ENCODE data around the gene TBXAS1. TPM values are rescaled to one million over a fixed set of nuclear protein-coding genes. Genes with fewer than 3 reads are reported as not detected.

Gene TBXAS1
- total RNA-seq, 2 donors from 2014 or later, result 19.3 to 44.1 TPM

DNA sequence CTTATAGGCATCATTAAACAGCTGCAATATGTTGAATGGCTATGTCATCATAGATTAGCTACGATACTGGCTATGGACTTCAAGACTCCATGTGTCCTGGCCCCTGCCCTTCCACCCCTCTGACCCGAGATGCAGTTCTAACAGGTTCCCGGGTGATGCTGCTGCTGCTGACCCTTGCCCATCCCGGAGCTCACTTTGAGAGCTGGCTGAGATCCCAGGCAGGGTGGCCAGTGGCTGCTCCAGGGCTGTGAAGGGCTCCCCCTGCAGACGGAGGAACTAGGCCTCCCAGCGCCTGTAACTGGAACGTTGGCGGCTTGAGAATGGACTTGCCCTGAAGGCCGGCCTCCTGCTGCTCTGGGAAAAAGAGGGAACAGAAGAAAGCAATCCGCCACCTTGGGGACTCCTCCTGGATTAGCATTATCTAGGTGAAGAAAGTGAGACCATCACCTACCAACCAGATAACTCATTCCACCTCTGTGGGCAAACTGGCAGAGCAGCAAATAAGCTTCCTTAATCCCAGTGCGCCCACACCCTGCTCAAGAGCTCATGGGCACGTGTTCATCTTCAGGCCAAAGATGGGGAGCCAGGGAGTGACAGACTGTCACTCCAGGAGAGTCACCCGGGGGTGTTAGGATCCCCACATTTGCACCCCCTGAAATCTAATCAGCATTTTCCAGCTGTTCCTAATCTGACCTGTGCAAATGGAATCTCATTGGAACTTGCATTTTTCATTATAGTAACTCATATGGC, 176.9 kb downstream of the TBXAS1 start:
- Histone ChIP-seq H3K4me1 (replicated peaks) (no peaks in the 10 kb centered on the region), H3K36me3 (no peaks in the 10 kb centered on the region), H3K4me3 (no peak overlapping the region), H3K27ac (no peak overlapping the region), H3K9me3 (no peaks in the 10 kb centered on the region), H3K27me3 (replicated peaks; ENCODE audit: insufficient read depth) (no peaks in the 10 kb centered on the region)
- no peak for DNase-seq (ENCODE audit: low spot score)
- intact Hi-C loops (cut with DNase I), result loop anchor here (10.0 kb wide), 1 partner anchor 319 kb away; no protein-coding TSS in a partner anchor
- WGBS, result 62% methylated on average over 13 of the region's 13 CpGs
- no peak for TF ChIP-seq POLR2A (IDR thresholded peaks at IDR 0.05)
- TF ChIP-seq POLR2AphosphoS5 (IDR thresholded peaks at IDR 0.05), result no peak
- TF ChIP-seq, protein P1, sequence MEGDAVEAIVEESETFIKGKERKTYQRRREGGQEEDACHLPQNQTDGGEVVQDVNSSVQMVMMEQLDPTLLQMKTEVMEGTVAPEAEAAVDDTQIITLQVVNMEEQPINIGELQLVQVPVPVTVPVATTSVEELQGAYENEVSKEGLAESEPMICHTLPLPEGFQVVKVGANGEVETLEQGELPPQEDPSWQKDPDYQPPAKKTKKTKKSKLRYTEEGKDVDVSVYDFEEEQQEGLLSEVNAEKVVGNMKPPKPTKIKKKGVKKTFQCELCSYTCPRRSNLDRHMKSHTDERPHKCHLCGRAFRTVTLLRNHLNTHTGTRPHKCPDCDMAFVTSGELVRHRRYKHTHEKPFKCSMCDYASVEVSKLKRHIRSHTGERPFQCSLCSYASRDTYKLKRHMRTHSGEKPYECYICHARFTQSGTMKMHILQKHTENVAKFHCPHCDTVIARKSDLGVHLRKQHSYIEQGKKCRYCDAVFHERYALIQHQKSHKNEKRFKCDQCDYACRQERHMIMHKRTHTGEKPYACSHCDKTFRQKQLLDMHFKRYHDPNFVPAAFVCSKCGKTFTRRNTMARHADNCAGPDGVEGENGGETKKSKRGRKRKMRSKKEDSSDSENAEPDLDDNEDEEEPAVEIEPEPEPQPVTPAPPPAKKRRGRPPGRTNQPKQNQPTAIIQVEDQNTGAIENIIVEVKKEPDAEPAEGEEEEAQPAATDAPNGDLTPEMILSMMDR (IDR thresholded peaks at IDR 0.05), result no peak

DNA sequence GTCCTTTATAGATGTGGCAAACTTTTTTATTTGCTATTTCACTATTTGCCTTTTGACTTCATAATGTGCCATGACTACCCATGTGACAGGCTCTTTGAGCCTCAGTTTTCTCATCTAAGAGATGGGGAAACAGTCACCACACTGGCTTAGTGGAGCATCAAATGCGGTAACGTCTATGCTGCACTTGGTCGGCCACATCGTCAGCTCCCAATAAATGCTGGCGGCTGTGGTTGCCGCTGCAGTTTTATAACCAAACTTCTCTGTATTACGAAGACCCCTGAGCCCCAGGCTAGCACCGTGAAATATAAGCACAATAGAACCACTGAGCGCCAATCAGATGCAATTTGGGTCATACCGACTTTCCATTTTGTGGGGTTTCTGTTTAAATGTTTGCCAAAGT, 177.5 kb downstream of the TBXAS1 start:
- no peak for DNase-seq (ENCODE audit: low spot score)
- TF ChIP-seq, protein P1 (IDR thresholded peaks at IDR 0.05), result no peak
- no peak for TF ChIP-seq POLR2AphosphoS5 (IDR thresholded peaks at IDR 0.05)
- TF ChIP-seq POLR2A (IDR thresholded peaks at IDR 0.05), result no peak
- H3K4me1 ChIP-seq (replicated peaks), result no peaks in the 10 kb centered on the region
- 94% methylated on average over 10 of the region's 10 CpGs for WGBS
- intact Hi-C loops (cut with DNase I), result loop anchor here (10.0 kb wide), 1 partner anchor 318 kb away; no protein-coding TSS in a partner anchor
- no peak overlapping the region for H3K27ac ChIP-seq
- H3K27me3 ChIP-seq (replicated peaks; ENCODE audit: insufficient read depth), result no peaks in the 10 kb centered on the region
- H3K9me3 ChIP-seq, result no peaks in the 10 kb centered on the region
- no peaks in the 10 kb centered on the region for H3K36me3 ChIP-seq
- no peak overlapping the region for H3K4me3 ChIP-seq

DNA sequence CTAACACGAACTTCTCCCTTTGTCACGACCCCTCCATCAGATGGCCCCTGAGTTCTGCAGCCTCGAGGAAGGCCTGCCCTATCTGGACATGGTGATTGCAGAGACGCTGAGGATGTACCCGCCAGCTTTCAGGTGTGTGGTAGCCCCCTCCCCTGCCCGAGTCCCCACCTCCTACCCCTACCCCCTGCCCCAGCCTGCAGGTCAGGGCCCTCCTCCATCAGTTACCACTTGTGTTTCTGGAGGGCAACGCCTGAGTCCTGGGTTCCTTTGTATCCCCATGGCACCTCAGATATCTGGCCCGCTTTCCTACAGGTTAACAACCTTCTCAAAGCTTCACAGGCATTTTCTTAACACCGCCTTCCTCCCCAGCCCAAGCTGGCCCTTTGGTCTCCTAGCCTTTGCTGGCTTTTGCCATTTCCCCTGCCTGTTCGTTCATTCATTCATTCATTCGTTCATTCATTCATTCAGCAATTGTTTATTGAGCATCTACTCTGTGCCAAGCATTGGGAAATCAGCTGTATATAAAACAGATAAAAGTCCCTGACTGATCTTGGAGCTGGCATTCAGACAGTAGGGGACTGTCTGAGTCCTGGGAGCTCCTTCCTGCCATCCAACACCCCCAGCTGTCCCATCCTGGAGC, 178.1 kb downstream of the TBXAS1 start:
- Histone ChIP-seq H3K4me1 (replicated peaks) (no peaks in the 10 kb centered on the region), H3K27me3 (replicated peaks; ENCODE audit: insufficient read depth) (no peaks in the 10 kb centered on the region), H3K4me3 (no peak overlapping the region), H3K27ac (no peak overlapping the region), H3K36me3 (no peaks in the 10 kb centered on the region), H3K9me3 (no peaks in the 10 kb centered on the region)
- TF ChIP-seq, protein P1 (IDR thresholded peaks at IDR 0.05), result no peak
- TF ChIP-seq POLR2A (IDR thresholded peaks at IDR 0.05), result no peak
- TF ChIP-seq POLR2AphosphoS5 (IDR thresholded peaks at IDR 0.05), result no peak
- 94% methylated on average over 11 of the region's 11 CpGs for WGBS
- no peak for DNase-seq (ENCODE audit: low spot score)
- intact Hi-C loops (cut with DNase I), result loop anchor here (10.0 kb wide), 1 partner anchor 318 kb away; no protein-coding TSS in a partner anchor

DNA sequence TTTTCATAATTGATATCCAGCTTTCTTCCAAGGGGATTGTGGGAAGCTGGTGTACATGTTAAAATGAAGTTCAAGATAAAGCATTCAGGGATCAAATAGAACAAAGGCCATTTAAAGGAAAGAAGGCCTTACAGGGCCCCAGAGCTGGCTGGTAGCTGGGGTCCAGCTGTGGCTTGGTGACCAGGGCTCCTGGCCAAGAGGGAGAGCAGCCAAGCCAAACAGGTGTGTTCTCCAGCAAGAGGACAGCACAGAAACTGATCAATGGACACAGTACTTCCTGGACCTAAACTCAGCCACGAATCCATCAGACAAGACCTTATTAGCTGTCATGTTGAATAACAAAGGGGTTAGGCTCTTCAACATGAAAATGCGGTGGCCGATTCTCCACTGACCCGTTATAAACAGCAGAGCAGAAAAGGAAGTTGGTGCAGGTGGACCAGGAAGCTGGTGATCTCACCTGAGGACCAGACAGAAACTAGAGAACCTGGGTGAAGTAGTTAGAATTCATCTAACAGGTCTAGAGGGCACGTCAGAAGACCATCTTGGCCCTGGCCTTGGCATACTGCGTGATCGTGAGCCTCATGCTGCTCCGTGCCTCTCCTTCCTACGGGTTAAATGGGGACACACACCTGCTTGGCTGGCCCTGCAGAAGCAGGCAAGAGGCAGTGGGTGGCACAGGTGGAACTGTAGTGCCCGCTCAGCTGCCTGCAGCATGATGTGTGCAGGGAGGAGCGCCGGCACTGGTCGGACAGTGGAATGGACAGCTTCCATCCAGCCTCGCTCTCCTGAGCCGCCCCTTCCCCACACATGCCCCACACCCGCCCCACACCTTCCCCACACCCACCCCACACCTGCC, 179.9 kb downstream of the TBXAS1 start:
- no peak for DNase-seq (ENCODE audit: low spot score)
- TF ChIP-seq POLR2A (IDR thresholded peaks at IDR 0.05) (no peak), POLR2AphosphoS5 (IDR thresholded peaks at IDR 0.05) (no peak)
- TF ChIP-seq, protein P1 (IDR thresholded peaks at IDR 0.05), result no peak
- no peak overlapping the region for H3K4me3 ChIP-seq
- H3K36me3 ChIP-seq, result no peaks in the 10 kb centered on the region
- H3K9me3 ChIP-seq, result no peaks in the 10 kb centered on the region
- no peaks in the 10 kb centered on the region for H3K4me1 ChIP-seq (replicated peaks)
- WGBS, result 92% methylated on average over 15 of the region's 16 CpGs
- intact Hi-C loops (cut with DNase I), result loop anchor here (10.0 kb wide), 1 partner anchor 316 kb away; no protein-coding TSS in a partner anchor
- H3K27ac ChIP-seq, result no peak overlapping the region
- H3K27me3 ChIP-seq (replicated peaks; ENCODE audit: insufficient read depth), result no peaks in the 10 kb centered on the region
